HEK293 (cell line): Measurements from ENCODE around the gene UNCX.

Experiments used
- CTCF ChIA-PET: fragments of 350-600 bp; formaldehyde crosslinking; extraction: SDS; loops from one replicate; lab custom pipeline; 2021; ENCODE audit warnings: antibody characterized with exemption; lab: Yijun Ruan, JAX
- POLR2A ChIA-PET: fragments of 300-600 bp; formaldehyde crosslinking; extraction: SDS; loops from one replicate; lab custom pipeline; 2020; ENCODE audit warnings: antibody characterized with exemption, inconsistent platforms; lab: Yijun Ruan, JAX
- H3K27ac ChIP-seq: fragments of 200-500 bp; sonication (Bioruptor generic); 2 replicates; pipeline ENCODE4 v1.5.1; 2014; ENCODE audit warnings: low read depth, low read length, control low read depth, inconsistent platforms; ENCODE audit errors: extremely low read depth
- H3K36me3 ChIP-seq, 2 experiments: fragments of 200-500 bp in 1 of 2; sonication (Bioruptor generic) in 1 of 2; 1 replicate in 1 of 2; 2 replicates in 1 of 2; pipeline ENCODE4 v1.5.1; 2014 to 2017; ENCODE audit warnings: inconsistent platforms in 2 of 2, low read length in 2 of 2; ENCODE audit not compliant: control insufficient read depth in 2 of 2, insufficient read depth in 1 of 2
- H3K4me1 ChIP-seq: fragments of 200-500 bp; sonication (Bioruptor generic); 2 replicates; pipeline ENCODE4 v1.5.1; 2014; ENCODE audit warnings: mild to moderate bottlenecking, low read length, inconsistent platforms; ENCODE audit not compliant: control insufficient read depth, insufficient read depth
- H3K4me3 ChIP-seq: 2 replicates; pipeline ENCODE4 v1.5.1; 2011; ENCODE audit warnings: low read depth, mild to moderate bottlenecking, control low read depth, low read length, moderate library complexity
- H3K9me3 ChIP-seq: fragments of 200-500 bp; sonication (Bioruptor generic); 2 replicates; pipeline ENCODE4 v1.5.1; 2014; ENCODE audit warnings: low read depth, low read length, inconsistent platforms; ENCODE audit not compliant: control insufficient read depth, insufficient read depth
- BCL11A ChIP-seq: fragments of 450-650 bp; formaldehyde crosslinking; IDR thresholded peaks from 2 replicates; pipeline ENCODE4 v1.5.1; 2016; ENCODE audit warnings: low read depth, missing biosample characterization, missing genetic modification characterization
- HIC1 ChIP-seq: fragments of 450-650 bp; formaldehyde crosslinking; IDR thresholded peaks from 2 replicates; pipeline ENCODE4 v1.5.1; 2016; ENCODE audit warnings: missing biosample characterization, missing genetic modification characterization
- HOXD13 ChIP-seq: sonication (generic); formaldehyde crosslinking; IDR thresholded peaks from 2 replicates; pipeline ENCODE4 v1.8.0; 2022; ENCODE audit warnings: missing genetic modification reagents, borderline replicate concordance
- KLF16 ChIP-seq: fragments of 450-650 bp; formaldehyde crosslinking; IDR thresholded peaks from 2 replicates; pipeline ENCODE4 v1.5.1; 2017; ENCODE audit warnings: missing biosample characterization, missing genetic modification characterization
- PRDM1 ChIP-seq: fragments of 450-650 bp; formaldehyde crosslinking; IDR thresholded peaks from 2 replicates; pipeline ENCODE4; 2016; ENCODE audit warnings: missing biosample characterization, missing genetic modification characterization
- SETDB1 ChIP-seq: IDR thresholded peaks from one replicate; pipeline ENCODE4 v1.6.1; 2017; ENCODE audit warnings: mild to moderate bottlenecking, low read length, moderate library complexity, mixed read lengths; ENCODE audit not compliant: insufficient read length
- ZBTB17 ChIP-seq: fragments of 450-650 bp; formaldehyde crosslinking; IDR thresholded peaks from 2 replicates; pipeline ENCODE4 v1.5.1; 2016; ENCODE audit warnings: missing biosample characterization, missing genetic modification characterization
- ZEB2 ChIP-seq: fragments of 450-650 bp; formaldehyde crosslinking; IDR thresholded peaks from 2 replicates; pipeline ENCODE4 v1.5.1; 2016; ENCODE audit warnings: missing biosample characterization, missing genetic modification characterization
- ZNF112 ChIP-seq: fragments of 450-650 bp; formaldehyde crosslinking; IDR thresholded peaks from 2 replicates; pipeline ENCODE4 v1.5.0; 2017; ENCODE audit warnings: missing biosample characterization, missing genetic modification characterization
- ZNF121 ChIP-seq: fragments of 450-650 bp; formaldehyde crosslinking; IDR thresholded peaks from 2 replicates; pipeline ENCODE4 v1.5.1; 2016; ENCODE audit warnings: missing biosample characterization, missing genetic modification characterization
- ZNF140 ChIP-seq: fragments of 450-650 bp; formaldehyde crosslinking; IDR thresholded peaks from 2 replicates; pipeline ENCODE4 v1.5.1; 2016; ENCODE audit warnings: missing biosample characterization, missing genetic modification characterization
- ZNF211 ChIP-seq: fragments of 450-650 bp; formaldehyde crosslinking; IDR thresholded peaks from 2 replicates; pipeline ENCODE4 v1.5.1; 2016; ENCODE audit warnings: low read depth, missing biosample characterization, missing genetic modification characterization
- ZNF324 ChIP-seq: fragments of 450-650 bp; formaldehyde crosslinking; IDR thresholded peaks from 2 replicates; pipeline ENCODE4 v1.5.1; 2016; ENCODE audit warnings: missing biosample characterization, missing genetic modification characterization
- ZNF473 ChIP-seq: fragments of 450-650 bp; formaldehyde crosslinking; IDR thresholded peaks from 2 replicates; pipeline ENCODE4 v1.5.1; 2017; ENCODE audit warnings: missing biosample characterization, missing genetic modification characterization
- ZNF513 ChIP-seq: fragments of 450-650 bp; IDR thresholded peaks from 2 replicates; pipeline ENCODE4 v1.5.1; 2018; ENCODE audit warnings: missing biosample characterization, missing genetic modification characterization
- ZNF529 ChIP-seq: fragments of 450-650 bp; formaldehyde crosslinking; IDR thresholded peaks from 2 replicates; pipeline ENCODE4 v1.5.1; 2017; ENCODE audit warnings: missing genetic modification characterization, missing biosample characterization; ENCODE audit not compliant: insufficient replicate concordance
- ZNF560 ChIP-seq: fragments of 450-650 bp; formaldehyde crosslinking; IDR thresholded peaks from 2 replicates; pipeline ENCODE4 v1.5.1; 2017; ENCODE audit warnings: missing biosample characterization, missing genetic modification characterization, borderline replicate concordance
- ZNF580 ChIP-seq: fragments of 450-650 bp; formaldehyde crosslinking; IDR thresholded peaks from 2 replicates; pipeline ENCODE4 v1.5.1; 2016; ENCODE audit warnings: missing biosample characterization, missing genetic modification characterization
- ZNF600 ChIP-seq: fragments of 450-650 bp; formaldehyde crosslinking; IDR thresholded peaks from 2 replicates; pipeline ENCODE4 v1.5.1; 2016; ENCODE audit warnings: missing biosample characterization, missing genetic modification characterization
- ZNF626 ChIP-seq: fragments of 450-650 bp; sonication (Bioruptor Pico); formaldehyde crosslinking; IDR thresholded peaks from 2 replicates; pipeline ENCODE4 v1.5.1; 2018; ENCODE audit warnings: missing biosample characterization, missing genetic modification characterization, inconsistent platforms
- ZNF629 ChIP-seq: fragments of 450-650 bp; formaldehyde crosslinking; IDR thresholded peaks from 2 replicates; pipeline ENCODE4 v1.5.1; 2017; ENCODE audit warnings: missing biosample characterization, missing genetic modification characterization
- ZNF670 ChIP-seq: fragments of 450-650 bp; formaldehyde crosslinking; IDR thresholded peaks from 2 replicates; pipeline ENCODE4 v1.5.1; 2016; ENCODE audit warnings: missing biosample characterization, missing genetic modification characterization, low read depth
- TF ChIP-seq, protein P1 (sequence below): IDR thresholded peaks from 2 replicates; pipeline ENCODE4 v1.6.1; 2011; ENCODE audit warnings: mild to moderate bottlenecking, low read depth, low read length, borderline replicate concordance
- TF ChIP-seq, protein P2 (sequence below): fragments of 450-650 bp; formaldehyde crosslinking; IDR thresholded peaks from 2 replicates; pipeline ENCODE4 v1.5.1; 2017; ENCODE audit warnings: missing biosample characterization, missing genetic modification characterization
- TF ChIP-seq, protein P3 (sequence below): fragments of 450-650 bp; formaldehyde crosslinking; IDR thresholded peaks from 2 replicates; pipeline ENCODE4 v1.5.1; 2016; ENCODE audit warnings: missing biosample characterization, missing genetic modification characterization, low read depth

Gene UNCX

DNA sequence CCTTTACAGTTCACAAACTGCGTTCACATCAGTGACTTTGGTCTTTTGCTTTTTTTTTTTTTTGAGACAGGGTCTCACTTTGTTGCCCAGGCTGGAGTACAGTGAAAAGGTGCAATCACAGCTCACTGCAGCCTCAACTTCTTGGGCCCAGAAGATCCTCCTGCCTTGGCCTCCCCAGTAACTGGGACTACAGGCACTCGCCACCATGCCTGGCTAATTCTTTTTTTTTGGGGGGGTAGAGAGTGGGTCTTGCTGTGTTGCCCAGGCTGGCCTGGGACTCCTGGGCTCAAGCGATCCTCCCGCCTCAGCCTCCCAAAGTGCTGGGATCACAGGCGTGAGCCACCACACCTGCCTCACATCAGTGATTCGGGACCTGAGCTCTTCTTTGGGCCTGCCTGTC is 35.7 kb upstream of the UNCX start:
- ChIA-PET CTCF (interaction anchor here (0.7 to 1.3 kb wide), 4 partner anchors 14 to 203 kb away, joined by 3 to 7 read pairs (median 4); no protein-coding TSS in a partner anchor), POLR2A (no interaction called here)
- Histone ChIP-seq H3K4me3 (no peak overlapping the region), H3K9me3 (no peaks in the 10 kb centered on the region), H3K4me1 (no peaks in the 10 kb centered on the region), H3K27ac (no peak overlapping the region), H3K36me3 (no peaks in the 10 kb centered on the region)
- TF ChIP-seq ZNF121 (tag by site-specific recombination): peak; percentile 89
- peak; percentile 28; the same call in 1 of the 2 replicates for TF ChIP-seq ZNF580 (tag by site-specific recombination)
- TF ChIP-seq, protein P1, sequence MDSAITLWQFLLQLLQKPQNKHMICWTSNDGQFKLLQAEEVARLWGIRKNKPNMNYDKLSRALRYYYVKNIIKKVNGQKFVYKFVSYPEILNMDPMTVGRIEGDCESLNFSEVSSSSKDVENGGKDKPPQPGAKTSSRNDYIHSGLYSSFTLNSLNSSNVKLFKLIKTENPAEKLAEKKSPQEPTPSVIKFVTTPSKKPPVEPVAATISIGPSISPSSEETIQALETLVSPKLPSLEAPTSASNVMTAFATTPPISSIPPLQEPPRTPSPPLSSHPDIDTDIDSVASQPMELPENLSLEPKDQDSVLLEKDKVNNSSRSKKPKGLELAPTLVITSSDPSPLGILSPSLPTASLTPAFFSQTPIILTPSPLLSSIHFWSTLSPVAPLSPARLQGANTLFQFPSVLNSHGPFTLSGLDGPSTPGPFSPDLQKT: no peak

DNA sequence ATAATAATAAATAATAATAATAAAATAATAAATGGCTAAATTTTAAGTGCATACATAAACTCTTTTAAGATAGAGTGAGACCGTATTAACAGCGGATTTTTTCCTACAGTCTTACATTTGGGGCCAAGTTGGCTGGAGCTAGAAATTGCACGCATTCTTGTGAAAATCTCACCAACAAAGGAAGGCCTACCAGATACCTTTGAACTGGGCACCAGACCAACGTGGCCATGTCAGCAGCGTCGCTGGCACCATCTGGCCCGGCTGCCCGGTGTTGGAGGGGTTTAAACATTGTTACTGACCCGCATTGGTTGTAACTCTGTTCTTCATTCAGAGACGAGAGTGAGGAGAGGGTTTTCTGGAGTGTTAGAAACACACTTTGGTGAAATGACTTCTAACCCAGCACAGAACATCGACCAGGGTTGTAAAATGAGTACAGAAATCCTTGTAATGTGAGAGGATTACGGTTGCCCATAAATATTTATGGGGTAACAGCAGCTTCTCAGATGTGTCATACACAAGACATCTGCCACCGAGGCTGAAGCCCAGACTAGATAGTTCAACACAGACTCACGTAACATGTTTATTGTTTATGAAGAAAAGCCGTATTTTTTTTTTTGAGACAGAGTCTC is 34.6 kb upstream of the UNCX start:
- H3K4me3 ChIP-seq: no peak overlapping the region
- ChIA-PET CTCF (interaction anchor here (0.6 to 0.7 kb wide), 2 partner anchors 15 to 359 kb away, joined by 3 to 4 read pairs; no protein-coding TSS in a partner anchor), POLR2A (no interaction called here)
- TF ChIP-seq ZNF140 (tag by site-specific recombination): no peak
- TF ChIP-seq ZNF513 (tag by site-specific recombination): no peak
- TF ChIP-seq ZBTB17 (tag by site-specific recombination): peak; percentile 49; the same call in 1 of the 2 replicates
- no peak for TF ChIP-seq SETDB1
- no peak for TF ChIP-seq ZNF670 (tag by site-specific recombination)
- no peak for TF ChIP-seq ZNF626 (tag by site-specific recombination)
- TF ChIP-seq ZNF324 (tag by site-specific recombination): no peak
- TF ChIP-seq, protein P2, sequence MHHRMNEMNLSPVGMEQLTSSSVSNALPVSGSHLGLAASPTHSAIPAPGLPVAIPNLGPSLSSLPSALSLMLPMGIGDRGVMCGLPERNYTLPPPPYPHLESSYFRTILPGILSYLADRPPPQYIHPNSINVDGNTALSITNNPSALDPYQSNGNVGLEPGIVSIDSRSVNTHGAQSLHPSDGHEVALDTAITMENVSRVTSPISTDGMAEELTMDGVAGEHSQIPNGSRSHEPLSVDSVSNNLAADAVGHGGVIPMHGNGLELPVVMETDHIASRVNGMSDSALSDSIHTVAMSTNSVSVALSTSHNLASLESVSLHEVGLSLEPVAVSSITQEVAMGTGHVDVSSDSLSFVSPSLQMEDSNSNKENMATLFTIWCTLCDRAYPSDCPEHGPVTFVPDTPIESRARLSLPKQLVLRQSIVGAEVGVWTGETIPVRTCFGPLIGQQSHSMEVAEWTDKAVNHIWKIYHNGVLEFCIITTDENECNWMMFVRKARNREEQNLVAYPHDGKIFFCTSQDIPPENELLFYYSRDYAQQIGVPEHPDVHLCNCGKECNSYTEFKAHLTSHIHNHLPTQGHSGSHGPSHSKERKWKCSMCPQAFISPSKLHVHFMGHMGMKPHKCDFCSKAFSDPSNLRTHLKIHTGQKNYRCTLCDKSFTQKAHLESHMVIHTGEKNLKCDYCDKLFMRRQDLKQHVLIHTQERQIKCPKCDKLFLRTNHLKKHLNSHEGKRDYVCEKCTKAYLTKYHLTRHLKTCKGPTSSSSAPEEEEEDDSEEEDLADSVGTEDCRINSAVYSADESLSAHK: peak; percentile 92
- peak; percentile 43; the same call in 1 of the 2 replicates for TF ChIP-seq ZNF600
- peak; percentile 70; the same call in 1 of the 2 replicates for TF ChIP-seq ZEB2 (tag by site-specific recombination)
- no peak for TF ChIP-seq ZNF211 (tag by site-specific recombination)
- no peak for TF ChIP-seq ZNF529
- TF ChIP-seq KLF16 (tag by site-specific recombination): no peak
- TF ChIP-seq, protein P3, sequence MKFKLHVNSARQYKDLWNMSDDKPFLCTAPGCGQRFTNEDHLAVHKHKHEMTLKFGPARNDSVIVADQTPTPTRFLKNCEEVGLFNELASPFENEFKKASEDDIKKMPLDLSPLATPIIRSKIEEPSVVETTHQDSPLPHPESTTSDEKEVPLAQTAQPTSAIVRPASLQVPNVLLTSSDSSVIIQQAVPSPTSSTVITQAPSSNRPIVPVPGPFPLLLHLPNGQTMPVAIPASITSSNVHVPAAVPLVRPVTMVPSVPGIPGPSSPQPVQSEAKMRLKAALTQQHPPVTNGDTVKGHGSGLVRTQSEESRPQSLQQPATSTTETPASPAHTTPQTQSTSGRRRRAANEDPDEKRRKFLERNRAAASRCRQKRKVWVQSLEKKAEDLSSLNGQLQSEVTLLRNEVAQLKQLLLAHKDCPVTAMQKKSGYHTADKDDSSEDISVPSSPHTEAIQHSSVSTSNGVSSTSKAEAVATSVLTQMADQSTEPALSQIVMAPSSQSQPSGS (tag by site-specific recombination): no peak
- no peak for TF ChIP-seq ZNF112
- no peak for TF ChIP-seq HIC1 (tag by site-specific recombination)
- no peak for TF ChIP-seq ZNF473 (tag by site-specific recombination)
- peak; percentile 51; the same call in 1 of the 2 replicates for TF ChIP-seq BCL11A
- no peak for TF ChIP-seq PRDM1
- no peak for TF ChIP-seq ZNF560
- no peak for TF ChIP-seq HOXD13
- 0 out of 2 replicates have a peak, but pooled peaks have one; percentile 28 for TF ChIP-seq ZNF629 (tag by site-specific recombination)

More for the DNA sequence above, 34.6 kb upstream of the UNCX start:
- Histone ChIP-seq H3K36me3 (no peaks in the 10 kb centered on the region), H3K4me1 (no peaks in the 10 kb centered on the region), H3K27ac (no peak overlapping the region), H3K9me3 (no peaks in the 10 kb centered on the region)
